SH-SY5Y (cell line): ENCODE results near the gene GTPBP4.

Experiments used
- GATA2 ChIP-seq: IDR thresholded peaks from 2 replicates; pipeline ENCODE4 v1.6.1; 2011; ENCODE audit warnings: mild to moderate bottlenecking, low read depth, low read length
- GATA3 ChIP-seq: IDR thresholded peaks from 2 replicates; pipeline ENCODE4 v1.6.1; 2011; ENCODE audit warnings: low read depth, mild to moderate bottlenecking, low read length, moderate library complexity

DNA sequence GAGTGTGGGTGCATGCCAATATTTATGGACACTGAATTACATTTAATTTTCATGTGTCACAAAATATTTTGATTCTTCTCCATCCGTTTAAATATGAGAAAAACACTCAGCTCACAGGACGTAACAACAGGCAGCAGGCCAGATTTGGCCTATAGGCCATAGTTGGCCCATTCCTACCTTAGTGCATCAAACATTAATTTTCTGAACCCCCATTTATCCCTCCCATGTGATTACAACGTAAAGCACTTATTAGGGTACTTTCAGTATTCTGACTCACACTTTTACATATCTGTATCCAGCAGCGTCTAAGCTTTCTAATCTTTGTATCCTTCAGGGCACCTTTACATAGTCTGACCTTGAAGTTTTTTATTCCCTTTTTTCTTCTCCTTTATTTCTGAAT, 56.7 kb downstream of the GTPBP4 start:
- no peak for TF ChIP-seq GATA3
- no peak for TF ChIP-seq GATA2
